IMR-90 (cell line): ENCODE results near the gene PEAK1. TPM values are rescaled to one million over a fixed set of nuclear protein-coding genes. Genes with fewer than 3 reads are reported as not detected.

ENCODE experiments used
- ATAC-seq: fragments of 200-7000 bp; cut with Tn5 transposase; 2 replicates; pipeline ENCODE4 v1.9.1; 2020; ENCODE audit warnings: low read depth, mild to moderate bottlenecking, moderate library complexity
- BruUV-seq: library from RNA; stranded (reverse); fragments of 400-500 nt; replicated peaks from 2 replicates; lab custom pipeline; 2021; lab: Mats Ljungman, UMichigan
- CTCF ChIA-PET: fragments of 300-600 bp; formaldehyde crosslinking; extraction: SDS; loops from one replicate; lab custom pipeline; 2021; ENCODE audit warnings: antibody characterized with exemption; lab: Yijun Ruan, JAX
- POLR2A ChIA-PET: fragments of 300-600 bp; sonication (Branson Sonifier 250); formaldehyde crosslinking; loops from one replicate; lab custom pipeline; 2022; ENCODE audit warnings: antibody characterized with exemption; ENCODE audit not compliant: unreplicated experiment; lab: Charles Lee
- DNase-seq: peaks from one replicate; pipeline ENCODE4 v3.0.0; 2013
- H2AFZ ChIP-seq: replicated peaks from 2 replicates; pipeline ENCODE3; 2013; ENCODE audit warnings: low read length, mild to moderate bottlenecking; ENCODE audit not compliant: poor library complexity
- H2AK5ac ChIP-seq: 2 replicates; pipeline ENCODE4 v1.6.1; 2013; ENCODE audit warnings: low read depth, low read length, inconsistent platforms
- H2AK9ac ChIP-seq: replicated peaks from 2 replicates; pipeline ENCODE3; 2013; ENCODE audit warnings: mild to moderate bottlenecking, low read depth, low read length, moderate library complexity; ENCODE audit not compliant: poor library complexity
- H2BK120ac ChIP-seq: 2 replicates; pipeline ENCODE4 v1.6.1; 2013; ENCODE audit warnings: low read depth, low read length, inconsistent platforms
- H2BK15ac ChIP-seq: 3 replicates; pipeline ENCODE4 v1.6.1; 2013; ENCODE audit warnings: low read depth, low read length, inconsistent platforms
- H2BK20ac ChIP-seq: 2 replicates; pipeline ENCODE4 v1.6.1; 2013; ENCODE audit warnings: low read depth, mild to moderate bottlenecking, inconsistent platforms, low read length, moderate library complexity
- H2BK5ac ChIP-seq: 2 replicates; pipeline ENCODE4 v1.6.1; 2013; ENCODE audit warnings: mild to moderate bottlenecking, low read depth, low read length, inconsistent platforms; ENCODE audit not compliant: poor library complexity, severe bottlenecking
- H3K14ac ChIP-seq: replicated peaks from 2 replicates; pipeline ENCODE4 v1.6.1; 2013; ENCODE audit warnings: low read depth, low read length, inconsistent platforms
- H3K18ac ChIP-seq: 2 replicates; pipeline ENCODE4 v1.6.1; 2013; ENCODE audit warnings: low read depth, low read length, control low read depth
- H3K23ac ChIP-seq: 2 replicates; pipeline ENCODE4 v1.6.1; 2013; ENCODE audit warnings: low read depth, low read length, inconsistent platforms
- H3K27ac ChIP-seq: 2 replicates; pipeline ENCODE4 v1.5.1; 2013; ENCODE audit warnings: mild to moderate bottlenecking, control low read depth, low read length; ENCODE audit not compliant: insufficient read depth
- H3K27me3 ChIP-seq: 2 replicates; pipeline ENCODE4 v1.6.1; 2013; ENCODE audit warnings: low read length; ENCODE audit not compliant: control insufficient read depth, insufficient read depth
- H3K36me3 ChIP-seq: 2 replicates; pipeline ENCODE4 v1.6.1; 2013; ENCODE audit warnings: low read length, mixed read lengths; ENCODE audit not compliant: control insufficient read depth, insufficient read depth
- H3K4ac ChIP-seq: 2 replicates; pipeline ENCODE4 v1.6.1; 2013; ENCODE audit warnings: low read depth, low read length, inconsistent platforms
- H3K4me1 ChIP-seq: 2 replicates; pipeline ENCODE4 v1.6.1; 2013; ENCODE audit warnings: low read length, mixed read lengths; ENCODE audit not compliant: control insufficient read depth, insufficient read depth
- H3K4me2 ChIP-seq: 2 replicates; pipeline ENCODE4 v1.6.1; 2013; ENCODE audit warnings: low read depth, mild to moderate bottlenecking, control low read depth, low read length, moderate library complexity
- H3K4me3 ChIP-seq: 2 replicates; pipeline ENCODE4 v1.5.1; 2013; ENCODE audit warnings: low read depth, mild to moderate bottlenecking, control low read depth, low read length, moderate library complexity; ENCODE audit not compliant: insufficient read depth
- H3K56ac ChIP-seq: 2 replicates; pipeline ENCODE4 v1.6.1; 2013; ENCODE audit warnings: low read length, inconsistent platforms; ENCODE audit not compliant: insufficient read depth; ENCODE audit errors: extremely low read depth
- H3K79me1 ChIP-seq, 2 experiments: 2 replicates each; pipeline ENCODE4 v1.6.1; 2013; ENCODE audit warnings: low read length in 2 of 2, inconsistent platforms in 1 of 2, low read depth in 1 of 2
- H3K9ac ChIP-seq: 2 replicates; pipeline ENCODE4 v1.6.1; 2013; ENCODE audit warnings: low read depth, low read length, control low read depth
- H3K9me1 ChIP-seq: 2 replicates; pipeline ENCODE4 v1.6.1; 2013; ENCODE audit warnings: low read length, inconsistent platforms; ENCODE audit not compliant: insufficient read depth
- H3K9me3 ChIP-seq: 2 replicates; pipeline ENCODE4 v1.6.1; 2013; ENCODE audit warnings: low read length; ENCODE audit not compliant: control insufficient read depth, insufficient read depth
- H4K20me1 ChIP-seq: 2 replicates; pipeline ENCODE4 v1.6.1; 2013; ENCODE audit warnings: low read length, inconsistent platforms; ENCODE audit not compliant: insufficient read depth
- H4K5ac ChIP-seq: 2 replicates; pipeline ENCODE4 v1.6.1; 2013; ENCODE audit warnings: mild to moderate bottlenecking, low read depth, low read length, control low read depth
- H4K8ac ChIP-seq, 2 experiments: 2 replicates each; pipeline ENCODE4 v1.6.1; 2013; ENCODE audit warnings: low read depth in 2 of 2, low read length in 2 of 2, control low read depth in 1 of 2, inconsistent platforms in 1 of 2
- H4K91ac ChIP-seq: 2 replicates; pipeline ENCODE4 v1.6.1; 2013; ENCODE audit warnings: low read depth, low read length, inconsistent platforms; ENCODE audit not compliant: insufficient read depth
- BHLHE40 ChIP-seq: fragments of 150-350 bp; IDR thresholded peaks from 2 replicates; pipeline ENCODE4 v1.6.1; 2016; ENCODE audit warnings: mild to moderate bottlenecking, low read depth, low read length
- CEBPB ChIP-seq: IDR thresholded peaks from 2 replicates; pipeline ENCODE4 v1.6.1; 2012; ENCODE audit warnings: low read depth, low read length, improper control_type of control experiment
- MAFK ChIP-seq: IDR thresholded peaks from 2 replicates; pipeline ENCODE4 v1.6.1; 2012; ENCODE audit warnings: low read depth, low read length, improper control_type of control experiment
- POLR2A ChIP-seq: IDR thresholded peaks from 2 replicates; pipeline ENCODE4 v1.6.1; 2012; ENCODE audit warnings: mild to moderate bottlenecking, low read depth, low read length
- RAD21 ChIP-seq: IDR thresholded peaks from 2 replicates; pipeline ENCODE4 v1.6.1; 2012; ENCODE audit warnings: low read length, improper control_type of control experiment
- RCOR1 ChIP-seq: IDR thresholded peaks from 2 replicates; pipeline ENCODE4 v1.6.1; 2012; ENCODE audit warnings: mild to moderate bottlenecking, low read length, improper control_type of control experiment; ENCODE audit not compliant: insufficient replicate concordance
- WGBS, 2 experiments: methylation state at CpG; one replicate each; pipeline versions ENCODE4 v1.1.5 to v1.1.7; 2013; ENCODE audit warnings: missing lambda C conversion rate in 2 of 2; ENCODE audit not compliant: insufficient read length in 1 of 2; ENCODE audit errors: extremely low coverage in 2 of 2; 5-methylcytosine and 5-hydroxymethylcytosine counted together
- dilution Hi-C: fragments of 300-500 bp; cut with HindIII; formaldehyde crosslinking; loops from one replicate; pipeline ENCODE4 v1.14.3; 2018; ENCODE audit warnings: low sequenced_read_pairs; ENCODE audit not compliant: unreplicated experiment
- in situ Hi-C: fragments of 300-500 bp; cut with MboI; formaldehyde crosslinking; loops from 3 replicates; pipeline ENCODE4 v1.14.3; 2019; ENCODE audit warnings: low sequenced_read_pairs, inconsistent platforms, mixed read lengths
- intact Hi-C: fragments of 100-400 bp; cut with micrococcal nuclease; formaldehyde crosslinking; loops from 2 replicates; pipeline ENCODE4 v1.10.0; 2022
- polyA plus RNA-seq, 3 experiments: library from polyadenylated mRNA; depleted of rRNA; stranded (reverse); fragments of >200 nt; gene quantifications; 2 replicates each; pipeline ENCODE4 v1.2.3, GENCODE V29; 2012; ENCODE audit warnings: low replicate concordance in 1 of 3
- total RNA-seq: library from RNA; depleted of rRNA; stranded (reverse); fragments of >200 nt; gene quantifications from 2 replicates; pipeline ENCODE4 v1.2.3, GENCODE V29; 2012
- TF ChIP-seq, protein P1 (sequence below): conservative IDR thresholded peaks from 2 replicates; pipeline ENCODE4 v1.5.1; 2012; ENCODE audit warnings: mild to moderate bottlenecking, low read depth, low read length, improper control_type of control experiment
- TF ChIP-seq, protein P2 (sequence below): fragments of 150-350 bp; IDR thresholded peaks from 2 replicates; pipeline ENCODE4 v1.6.1; 2017; ENCODE audit warnings: mild to moderate bottlenecking, antibody characterized with exemption, low read length, low read depth
- TF ChIP-seq, protein P3 (sequence below): fragments of 150-350 bp; IDR thresholded peaks from 2 replicates; pipeline ENCODE4 v1.6.1; 2016; ENCODE audit warnings: low read depth, mild to moderate bottlenecking, low read length, moderate library complexity, borderline replicate concordance

PEAK1 gene
- total and polyA plus RNA-seq, 2 of the 4 experiments (the other 2 are of a cell fraction): 21.5 to 43.9 TPM

DNA sequence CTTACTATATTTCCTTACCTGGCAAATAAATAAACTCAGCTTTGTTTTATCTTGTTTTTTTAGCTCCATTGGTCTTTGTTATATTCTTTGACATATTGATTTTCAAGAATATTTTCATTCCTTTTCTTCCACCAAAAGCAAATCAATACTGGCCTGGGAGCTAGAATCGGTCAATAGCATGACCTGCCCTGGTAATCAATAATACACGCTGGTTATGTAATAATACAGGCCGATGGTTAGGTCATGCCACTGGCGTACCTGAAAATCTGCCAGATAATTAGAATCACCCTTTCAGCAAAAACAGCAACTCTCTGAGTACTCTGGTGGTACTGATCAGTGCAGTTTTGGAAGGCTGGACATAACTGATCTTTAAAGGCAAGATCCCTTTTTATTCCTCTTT lies 39.9 kb downstream of the PEAK1 start:
- TF ChIP-seq, protein P1, sequence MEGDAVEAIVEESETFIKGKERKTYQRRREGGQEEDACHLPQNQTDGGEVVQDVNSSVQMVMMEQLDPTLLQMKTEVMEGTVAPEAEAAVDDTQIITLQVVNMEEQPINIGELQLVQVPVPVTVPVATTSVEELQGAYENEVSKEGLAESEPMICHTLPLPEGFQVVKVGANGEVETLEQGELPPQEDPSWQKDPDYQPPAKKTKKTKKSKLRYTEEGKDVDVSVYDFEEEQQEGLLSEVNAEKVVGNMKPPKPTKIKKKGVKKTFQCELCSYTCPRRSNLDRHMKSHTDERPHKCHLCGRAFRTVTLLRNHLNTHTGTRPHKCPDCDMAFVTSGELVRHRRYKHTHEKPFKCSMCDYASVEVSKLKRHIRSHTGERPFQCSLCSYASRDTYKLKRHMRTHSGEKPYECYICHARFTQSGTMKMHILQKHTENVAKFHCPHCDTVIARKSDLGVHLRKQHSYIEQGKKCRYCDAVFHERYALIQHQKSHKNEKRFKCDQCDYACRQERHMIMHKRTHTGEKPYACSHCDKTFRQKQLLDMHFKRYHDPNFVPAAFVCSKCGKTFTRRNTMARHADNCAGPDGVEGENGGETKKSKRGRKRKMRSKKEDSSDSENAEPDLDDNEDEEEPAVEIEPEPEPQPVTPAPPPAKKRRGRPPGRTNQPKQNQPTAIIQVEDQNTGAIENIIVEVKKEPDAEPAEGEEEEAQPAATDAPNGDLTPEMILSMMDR: no peak
- TF ChIP-seq CEBPB: no peak
- TF ChIP-seq, protein P2, sequence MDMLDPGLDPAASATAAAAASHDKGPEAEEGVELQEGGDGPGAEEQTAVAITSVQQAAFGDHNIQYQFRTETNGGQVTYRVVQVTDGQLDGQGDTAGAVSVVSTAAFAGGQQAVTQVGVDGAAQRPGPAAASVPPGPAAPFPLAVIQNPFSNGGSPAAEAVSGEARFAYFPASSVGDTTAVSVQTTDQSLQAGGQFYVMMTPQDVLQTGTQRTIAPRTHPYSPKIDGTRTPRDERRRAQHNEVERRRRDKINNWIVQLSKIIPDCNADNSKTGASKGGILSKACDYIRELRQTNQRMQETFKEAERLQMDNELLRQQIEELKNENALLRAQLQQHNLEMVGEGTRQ: no peak
- TF ChIP-seq RCOR1: no peak
- TF ChIP-seq BHLHE40: no peak
- TF ChIP-seq MAFK: no peak
- no peak for TF ChIP-seq POLR2A
- TF ChIP-seq, protein P3, sequence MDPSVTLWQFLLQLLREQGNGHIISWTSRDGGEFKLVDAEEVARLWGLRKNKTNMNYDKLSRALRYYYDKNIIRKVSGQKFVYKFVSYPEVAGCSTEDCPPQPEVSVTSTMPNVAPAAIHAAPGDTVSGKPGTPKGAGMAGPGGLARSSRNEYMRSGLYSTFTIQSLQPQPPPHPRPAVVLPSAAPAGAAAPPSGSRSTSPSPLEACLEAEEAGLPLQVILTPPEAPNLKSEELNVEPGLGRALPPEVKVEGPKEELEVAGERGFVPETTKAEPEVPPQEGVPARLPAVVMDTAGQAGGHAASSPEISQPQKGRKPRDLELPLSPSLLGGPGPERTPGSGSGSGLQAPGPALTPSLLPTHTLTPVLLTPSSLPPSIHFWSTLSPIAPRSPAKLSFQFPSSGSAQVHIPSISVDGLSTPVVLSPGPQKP: no peak
- no peak for TF ChIP-seq RAD21
- no peak overlapping the region for H4K91ac ChIP-seq
- H4K5ac ChIP-seq: no peak overlapping the region
- H3K27me3 ChIP-seq: no peaks in the 10 kb centered on the region
- H2BK120ac ChIP-seq: no peak overlapping the region
- DNase-seq: no peak
- H3K9me3 ChIP-seq: no peaks in the 10 kb centered on the region
- POLR2A ChIA-PET: no interaction called here
- no peak overlapping the region for H3K4me2 ChIP-seq
- H3K27ac ChIP-seq: no peak overlapping the region
- peaks cover 32 to 70% of the 10 kb centered on the region in 2 experiments for H3K79me1 ChIP-seq
- in situ Hi-C loops: no loop called here
- H3K14ac ChIP-seq: no peak overlapping the region
- BruUV-seq: no TSS peak
- no peak overlapping the region for H2BK5ac ChIP-seq
- CTCF ChIA-PET: interaction anchor here (0.9 kb wide), 1 partner anchor 41 kb away, joined by 3 read pairs; no protein-coding TSS in a partner anchor
- no peaks in the 10 kb centered on the region; the same call in 1 of the 2 replicates for H3K36me3 ChIP-seq
- H2BK15ac ChIP-seq: no peak overlapping the region
- no peak overlapping the region for H3K56ac ChIP-seq
- peaks cover 80% of the 10 kb centered on the region for H4K20me1 ChIP-seq
- H3K23ac ChIP-seq: no peak overlapping the region
- H2BK20ac ChIP-seq: no peak overlapping the region
- no peak for ATAC-seq
- H4K8ac ChIP-seq: no peak overlapping the region
- H3K4me3 ChIP-seq: no peak overlapping the region
- no peak overlapping the region for H3K4ac ChIP-seq
- H2AFZ ChIP-seq: no peak overlapping the region
- intact Hi-C loops: no loop called here
- H2AK5ac ChIP-seq: no peak overlapping the region
- dilution Hi-C loops: no loop called here
- H3K18ac ChIP-seq: no peak overlapping the region
- WGBS, 2 experiments: no CpG with 5 or more reads among the region's 4 CpGs
- H3K9me1 ChIP-seq: peaks cover 4% of the 10 kb centered on the region; the same call in 1 of the 2 replicates
- peaks cover 2% of the 10 kb centered on the region; the same call in 1 of the 2 replicates for H3K4me1 ChIP-seq
- no peak overlapping the region for H2AK9ac ChIP-seq
- H3K9ac ChIP-seq: no peak overlapping the region
